Measurements from ENCODE around the gene OSBPL10. TPM values are rescaled to one million over a fixed set of nuclear protein-coding genes. Genes with fewer than 3 reads are reported as not detected.

OSBPL10 gene
- total RNA-seq, 1 donor = 29.0 TPM

GRCh38 chr3:31942446-31942845 lies 38.6 kb downstream of the OSBPL10 start:
- Histone ChIP-seq H3K9me3 (ENCODE audit: low read depth, low read length) (no peaks in the 10 kb centered on the region), H3K4me3 (ENCODE audit: insufficient read depth, low read length) (no peak overlapping the region), H3K4me2 (ENCODE audit: insufficient read depth, low read length) (no peak overlapping the region), H3K36me3 (ENCODE audit: insufficient read depth, low read length) (no peaks in the 10 kb centered on the region), H3K79me2 (ENCODE audit: insufficient read depth, low read length) (no peaks in the 10 kb centered on the region), H2AFZ (ENCODE audit: low read length) (no peak overlapping the region), H3K27ac (ENCODE audit: low read depth, low read length) (no peak overlapping the region), H3K4me1 (ENCODE audit: insufficient read depth, low read length) (peaks cover 5% of the 10 kb centered on the region), H4K20me1 (ENCODE audit: insufficient read depth, low read length) (no peaks in the 10 kb centered on the region), H3K27me3 (ENCODE audit: insufficient read depth, low read length) (no peaks in the 10 kb centered on the region)
- no peak for TF ChIP-seq CTCF (IDR thresholded peaks at IDR 0.05; ENCODE audit: extremely low read depth, low read depth, low read length)
- DNase-seq (ENCODE audit: insufficient read length, low spot score, missing footprints) = no peak

- Histone ChIP-seq H3K4me3 (ENCODE audit: insufficient read depth, low read length) (no peak overlapping the region), H3K4me2 (ENCODE audit: insufficient read depth, low read length) (no peak overlapping the region), H3K36me3 (ENCODE audit: insufficient read depth, low read length) (no peaks in the 10 kb centered on the region), H3K79me2 (ENCODE audit: insufficient read depth, low read length) (no peaks in the 10 kb centered on the region), H3K27me3 (ENCODE audit: insufficient read depth, low read length) (no peaks in the 10 kb centered on the region), H3K4me1 (ENCODE audit: insufficient read depth, low read length) (no peaks in the 10 kb centered on the region), H3K9me3 (ENCODE audit: low read depth, low read length) (no peaks in the 10 kb centered on the region), H2AFZ (ENCODE audit: low read length) (no peak overlapping the region), H3K27ac (ENCODE audit: low read depth, low read length) (no peak overlapping the region), H4K20me1 (ENCODE audit: insufficient read depth, low read length) (no peaks in the 10 kb centered on the region)
- DNase-seq (ENCODE audit: insufficient read length, low spot score, missing footprints) = no peak
- TF ChIP-seq CTCF (IDR thresholded peaks at IDR 0.05; ENCODE audit: extremely low read depth, low read depth, low read length) = no peak
These were observed 43.8 kb downstream of the OSBPL10 start for GRCh38 chr3:31937225-31937624.

GRCh38 chr3:31936420-31937060 lies 44.5 kb downstream of the OSBPL10 start:
- Histone ChIP-seq H3K36me3 (ENCODE audit: insufficient read depth, low read length) (no peaks in the 10 kb centered on the region), H3K4me3 (ENCODE audit: insufficient read depth, low read length) (no peak overlapping the region), H3K4me1 (ENCODE audit: insufficient read depth, low read length) (no peaks in the 10 kb centered on the region), H3K27ac (ENCODE audit: low read depth, low read length) (no peak overlapping the region), H3K9me3 (ENCODE audit: low read depth, low read length) (no peaks in the 10 kb centered on the region), H3K79me2 (ENCODE audit: insufficient read depth, low read length) (no peaks in the 10 kb centered on the region), H4K20me1 (ENCODE audit: insufficient read depth, low read length) (no peaks in the 10 kb centered on the region), H3K4me2 (ENCODE audit: insufficient read depth, low read length) (no peak overlapping the region), H3K27me3 (ENCODE audit: insufficient read depth, low read length) (no peaks in the 10 kb centered on the region), H2AFZ (ENCODE audit: low read length) (no peak overlapping the region)
- no peak for TF ChIP-seq CTCF (IDR thresholded peaks at IDR 0.05; ENCODE audit: extremely low read depth, low read depth, low read length)
- peak; percentile 85 for DNase-seq (ENCODE audit: insufficient read length, low spot score, missing footprints)

GRCh38 chr3:31934866-31935265 lies 46.2 kb downstream of the OSBPL10 start:
- no peak overlapping the region for H2AFZ ChIP-seq (ENCODE audit: low read length)
- no peak for DNase-seq (ENCODE audit: insufficient read length, low spot score, missing footprints)
- H3K79me2 ChIP-seq (ENCODE audit: insufficient read depth, low read length) = no peaks in the 10 kb centered on the region
- no peak for TF ChIP-seq CTCF (IDR thresholded peaks at IDR 0.05; ENCODE audit: extremely low read depth, low read depth, low read length)
- H3K36me3 ChIP-seq (ENCODE audit: insufficient read depth, low read length) = no peaks in the 10 kb centered on the region
- H3K4me3 ChIP-seq (ENCODE audit: insufficient read depth, low read length) = no peak overlapping the region
- H3K9me3 ChIP-seq (ENCODE audit: low read depth, low read length) = no peaks in the 10 kb centered on the region
- no peak overlapping the region for H3K4me2 ChIP-seq (ENCODE audit: insufficient read depth, low read length)
- no peaks in the 10 kb centered on the region for H3K4me1 ChIP-seq (ENCODE audit: insufficient read depth, low read length)
- no peaks in the 10 kb centered on the region for H4K20me1 ChIP-seq (ENCODE audit: insufficient read depth, low read length)
- no peaks in the 10 kb centered on the region for H3K27me3 ChIP-seq (ENCODE audit: insufficient read depth, low read length)
- H3K27ac ChIP-seq (ENCODE audit: low read depth, low read length) = no peak overlapping the region
